ENCODE results near the gene CTBP2. TPM values are rescaled to one million over a fixed set of nuclear protein-coding genes. Genes with fewer than 3 reads are reported as not detected.

Gene CTBP2
- total RNA-seq, 1 experiment from 2014 or later = 212 TPM

DNA sequence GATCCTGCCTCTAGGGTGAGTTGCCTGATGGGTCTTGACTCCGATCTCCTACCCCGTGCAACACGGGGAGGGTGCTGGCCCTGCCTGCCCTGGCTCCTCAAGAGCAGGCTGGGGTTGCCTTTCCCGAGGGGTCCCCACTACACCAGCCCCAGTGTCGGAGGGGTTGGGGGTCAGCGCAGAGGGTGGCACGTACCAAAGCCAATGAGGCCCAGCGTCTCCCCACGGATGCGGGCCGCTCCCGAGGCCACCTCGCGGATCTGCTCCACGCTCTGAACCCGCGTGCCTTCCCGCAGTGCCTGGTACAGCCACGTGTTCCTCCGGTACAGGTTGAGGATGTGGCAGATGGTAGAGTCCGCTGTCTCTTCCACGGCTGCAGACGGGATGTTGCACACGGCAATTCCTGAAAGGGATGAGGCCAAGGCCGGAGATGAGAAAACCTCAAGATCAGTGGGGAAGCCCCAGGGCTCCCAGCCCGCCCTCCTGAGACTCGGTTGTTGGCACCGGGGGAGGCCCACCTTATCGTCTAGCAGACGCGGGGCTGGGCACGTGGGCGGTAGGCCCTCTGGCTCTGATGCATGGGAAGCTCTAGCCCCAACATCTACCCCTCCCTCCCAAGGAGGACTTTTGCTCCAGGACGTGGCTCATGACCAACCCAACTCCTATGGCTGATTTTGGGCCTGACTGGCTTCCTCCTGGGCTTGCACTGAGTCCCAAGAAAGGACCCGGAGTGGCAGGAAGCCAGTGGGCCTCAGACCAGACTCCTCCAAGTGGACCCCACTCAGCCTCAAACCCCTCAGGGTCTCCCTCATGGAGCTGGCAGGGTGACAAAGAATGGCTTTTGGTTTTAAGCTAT lies 162.4 kb downstream of the CTBP2 start:
- no peaks in the 10 kb centered on the region for H3K4me1 Mint-ChIP-seq
- peak; percentile 18 for DNase-seq
- no peak overlapping the region for H3K4me3 Mint-ChIP-seq
- Histone ChIP-seq H3K79me1 (ENCODE audit: insufficient read depth, low read depth, low read length, poor library complexity, severe bottlenecking) (peaks cover 3% of the 10 kb centered on the region), H4K20me1 (ENCODE audit: control insufficient read depth, insufficient read depth, insufficient read length) (no peaks in the 10 kb centered on the region), H3K23me2 (ENCODE audit: insufficient read length, low read depth, low read length, poor library complexity, severe bottlenecking) (no peaks in the 10 kb centered on the region), H3K27me3 (ENCODE audit: insufficient read depth, low read length) (no peaks in the 10 kb centered on the region), H3T11ph (ENCODE audit: low read length) (no peak overlapping the region), H2BK20ac (ENCODE audit: low read depth, low read length, poor library complexity, severe bottlenecking) (no peak overlapping the region), H3K4ac (ENCODE audit: low read depth, low read length) (no peak overlapping the region), H4K5ac (ENCODE audit: insufficient read length, low read depth, low read length) (no peak overlapping the region), H3K14ac (ENCODE audit: insufficient read depth, low read length) (no peak overlapping the region), H3K9ac (ENCODE audit: extremely low read depth, insufficient read length, low read length) (no peak overlapping the region), H3K18ac (ENCODE audit: insufficient read length, low read depth, low read length) (no peak overlapping the region), H3K27ac (ENCODE audit: insufficient read length, low read depth, low read length) (no peak overlapping the region), H2BK120ac (ENCODE audit: low read depth, low read length, poor library complexity, severe bottlenecking) (no peak overlapping the region), H3K9me3 (ENCODE audit: control insufficient read depth, low read depth, low read length) (no peaks in the 10 kb centered on the region), H2BK15ac (ENCODE audit: low read depth, low read length) (no peak overlapping the region), H4K91ac (ENCODE audit: insufficient read length, low read depth, low read length) (no peak overlapping the region), H2AFZ (ENCODE audit: low read length) (no peak overlapping the region), H4K8ac (replicated peaks; ENCODE audit: insufficient read length, low read depth, low read length) (no peak overlapping the region), H2BK12ac (ENCODE audit: insufficient read length, low read depth, low read length) (no peak overlapping the region), H3K4me1 (ENCODE audit: insufficient read depth, low read length) (no peaks in the 10 kb centered on the region), H3K79me2 (ENCODE audit: insufficient read depth, low read length) (no peaks in the 10 kb centered on the region), H3K23ac (ENCODE audit: insufficient read length, low read depth, low read length) (no peak overlapping the region), H2AK5ac (ENCODE audit: insufficient read length, low read length) (no peak overlapping the region), H3K4me2 (ENCODE audit: insufficient read depth, insufficient read length, low read length) (no peak overlapping the region), H3K56ac (ENCODE audit: insufficient read length, low read depth, low read length) (no peak overlapping the region), H2BK5ac (ENCODE audit: insufficient read length, low read length) (no peak overlapping the region)
- H3K27me3 Mint-ChIP-seq (ENCODE audit: low read depth) = peaks cover 4% of the 10 kb centered on the region; the same call in 1 of the 2 replicates
- peak overlapping the region in 1 of 3 experiments; percentile 78; a peak in 2 of 7 replicates for H3K27ac Mint-ChIP-seq
- WGBS (ENCODE audit: extremely low coverage, insufficient read length, low lambda C conversion rate) = no CpG with 5 or more reads among the region's 35 CpGs
- TF ChIP-seq, protein P1, sequence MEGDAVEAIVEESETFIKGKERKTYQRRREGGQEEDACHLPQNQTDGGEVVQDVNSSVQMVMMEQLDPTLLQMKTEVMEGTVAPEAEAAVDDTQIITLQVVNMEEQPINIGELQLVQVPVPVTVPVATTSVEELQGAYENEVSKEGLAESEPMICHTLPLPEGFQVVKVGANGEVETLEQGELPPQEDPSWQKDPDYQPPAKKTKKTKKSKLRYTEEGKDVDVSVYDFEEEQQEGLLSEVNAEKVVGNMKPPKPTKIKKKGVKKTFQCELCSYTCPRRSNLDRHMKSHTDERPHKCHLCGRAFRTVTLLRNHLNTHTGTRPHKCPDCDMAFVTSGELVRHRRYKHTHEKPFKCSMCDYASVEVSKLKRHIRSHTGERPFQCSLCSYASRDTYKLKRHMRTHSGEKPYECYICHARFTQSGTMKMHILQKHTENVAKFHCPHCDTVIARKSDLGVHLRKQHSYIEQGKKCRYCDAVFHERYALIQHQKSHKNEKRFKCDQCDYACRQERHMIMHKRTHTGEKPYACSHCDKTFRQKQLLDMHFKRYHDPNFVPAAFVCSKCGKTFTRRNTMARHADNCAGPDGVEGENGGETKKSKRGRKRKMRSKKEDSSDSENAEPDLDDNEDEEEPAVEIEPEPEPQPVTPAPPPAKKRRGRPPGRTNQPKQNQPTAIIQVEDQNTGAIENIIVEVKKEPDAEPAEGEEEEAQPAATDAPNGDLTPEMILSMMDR (conservative IDR thresholded peaks at IDR 0.05) = no peak
- no peaks in the 10 kb centered on the region for H3K9me3 Mint-ChIP-seq
- H3K36me3 Mint-ChIP-seq (ENCODE audit: insufficient read depth in 1 of 3, low read depth in 3 of 3) = peaks cover 55 to 99% (median 85%) of the 10 kb centered on the region in 3 experiments
